Activated T-cell treated with anti-CD3 and anti-CD28 coated beads for 24 hours (primary cell): Measurements from ENCODE around the gene CEP128.

Experiments
- DNase-seq: peaks from one replicate; pipeline ENCODE4 v3.0.0-alpha.2; 2020; ENCODE audit warnings: low read depth

The CEP128 gene

DNA sequence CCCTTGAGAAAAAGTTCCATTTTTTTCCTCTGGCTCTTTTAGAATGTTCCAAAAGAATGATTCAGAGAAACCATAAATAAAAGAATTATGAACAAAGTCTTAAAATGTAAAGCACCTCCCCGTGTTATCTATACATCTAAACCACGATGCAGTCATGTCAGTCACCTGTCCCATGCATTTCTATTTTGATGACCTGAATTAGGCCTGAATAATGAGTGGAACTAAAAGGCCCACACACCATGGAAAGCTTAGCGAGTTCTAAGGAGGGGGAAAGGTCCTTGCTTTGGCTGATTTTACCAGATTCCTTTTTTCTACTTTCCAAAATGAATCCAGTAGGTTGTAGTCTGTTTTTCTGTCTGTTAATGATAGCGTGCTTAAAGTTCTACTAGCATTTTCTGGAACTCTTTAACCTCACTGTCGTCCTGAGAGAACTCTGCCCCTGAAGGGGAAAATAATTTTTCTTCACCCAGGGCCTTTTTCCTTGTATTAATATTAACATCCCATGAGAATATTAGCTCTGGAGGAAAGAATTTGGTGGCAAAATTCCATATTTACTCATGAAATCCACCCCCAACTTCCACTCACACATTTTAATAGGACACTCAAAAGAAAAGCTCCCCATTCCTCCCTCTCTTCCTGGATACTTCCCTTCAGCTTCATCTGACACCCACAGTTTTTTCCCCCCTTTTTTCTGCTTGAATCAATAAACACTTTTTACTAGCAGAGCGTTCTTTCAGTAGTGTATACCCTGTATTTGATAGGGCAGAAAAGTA, 464.0 kb downstream of the CEP128 start:
- DNase-seq = no peak

DNA sequence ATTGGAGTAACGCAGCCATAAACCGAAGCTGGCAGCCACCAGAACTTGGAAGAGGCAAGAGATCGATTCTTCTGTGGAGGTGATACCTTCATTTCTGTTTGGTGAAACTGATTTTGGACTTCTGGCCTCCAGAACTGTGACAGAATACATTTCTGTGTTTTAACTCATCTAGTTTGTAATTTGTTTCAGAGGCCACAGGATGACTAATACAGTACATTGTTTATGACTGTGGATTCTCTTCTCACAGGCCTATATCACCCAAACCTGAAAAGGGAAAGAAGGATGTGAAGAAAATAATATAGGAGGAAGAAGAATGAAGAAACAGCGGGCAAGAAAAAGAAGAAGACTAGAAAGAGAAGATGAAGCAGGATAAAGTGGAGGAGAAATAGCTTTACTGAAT, 466.5 kb downstream of the CEP128 start:
- no peak for DNase-seq

DNA sequence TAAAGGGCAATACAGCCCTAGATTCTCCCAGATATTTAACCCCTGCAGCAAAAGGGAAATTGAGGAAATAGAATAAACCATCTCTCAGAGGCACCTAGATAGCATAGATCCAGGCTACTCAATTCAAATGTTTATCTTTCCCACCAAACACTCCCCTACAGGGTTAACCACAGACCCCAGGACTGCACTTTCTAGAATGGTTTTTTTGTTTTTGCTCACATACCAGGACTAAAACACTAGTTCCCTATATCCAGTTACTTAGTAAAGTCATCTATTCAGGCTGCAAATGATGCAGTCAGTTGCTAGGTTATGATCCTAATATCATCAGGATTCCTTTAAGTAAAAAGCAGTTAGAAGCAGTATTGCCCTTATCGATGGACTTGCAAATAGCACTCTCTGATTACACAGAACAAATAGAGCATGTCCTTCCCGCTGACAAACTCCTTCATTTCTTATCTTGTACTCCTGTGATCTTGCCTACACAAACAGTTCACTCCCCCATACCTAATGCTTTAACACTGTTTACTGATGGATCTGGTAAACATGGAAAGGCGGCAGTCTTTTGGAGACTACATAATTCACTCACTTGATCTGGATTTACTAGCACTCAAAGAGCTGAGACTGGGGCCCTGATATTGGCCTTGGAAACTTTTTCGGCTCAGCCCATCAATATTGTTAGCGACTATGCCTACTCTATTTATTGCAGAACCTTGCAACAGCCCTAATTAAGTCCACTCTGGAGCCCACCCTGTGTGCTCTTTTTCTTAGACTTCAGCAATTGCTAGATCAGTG, 473.0 kb downstream of the CEP128 start:
- DNase-seq = no peak

- no peak for DNase-seq
Measured at GRCh38 chr14:80465546-80466220, 475.9 kb downstream of the CEP128 start.

DNA sequence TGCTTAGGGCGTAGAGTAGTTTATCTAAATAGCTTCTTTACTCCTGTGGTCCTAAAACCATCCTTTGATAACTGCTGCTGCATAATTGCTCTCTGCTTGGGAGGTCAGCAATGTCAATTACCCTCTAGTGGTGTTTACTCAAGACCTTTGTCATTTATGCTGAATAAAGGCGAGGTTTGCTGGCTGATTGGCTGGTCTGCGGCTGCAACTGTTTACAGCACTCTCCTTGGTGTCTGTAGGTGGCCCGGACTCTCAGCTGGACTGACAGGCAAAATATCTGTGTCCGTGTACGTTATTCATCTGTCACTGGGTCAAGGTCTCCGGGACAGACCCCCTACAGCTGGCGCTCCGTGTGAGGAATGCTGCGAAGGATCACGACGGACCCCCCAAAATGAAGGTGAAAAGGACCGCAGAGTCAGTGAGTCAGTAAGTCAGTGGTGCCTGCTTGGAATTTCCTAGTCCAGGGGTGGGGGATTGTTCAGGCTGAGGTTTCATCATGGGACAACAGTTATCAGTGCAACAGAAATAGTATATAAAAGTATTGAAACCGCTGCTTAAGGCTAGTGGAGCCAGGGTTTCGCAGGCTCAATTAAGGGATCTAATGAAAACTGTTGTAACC, 476.9 kb downstream of the CEP128 start:
- DNase-seq = no peak

GRCh38 chr14:80456209-80456608, 485.3 kb downstream of the CEP128 start:
- DNase-seq = no peak

GRCh38 chr14:80455031-80455430, 486.5 kb downstream of the CEP128 start:
- no peak for DNase-seq

DNA sequence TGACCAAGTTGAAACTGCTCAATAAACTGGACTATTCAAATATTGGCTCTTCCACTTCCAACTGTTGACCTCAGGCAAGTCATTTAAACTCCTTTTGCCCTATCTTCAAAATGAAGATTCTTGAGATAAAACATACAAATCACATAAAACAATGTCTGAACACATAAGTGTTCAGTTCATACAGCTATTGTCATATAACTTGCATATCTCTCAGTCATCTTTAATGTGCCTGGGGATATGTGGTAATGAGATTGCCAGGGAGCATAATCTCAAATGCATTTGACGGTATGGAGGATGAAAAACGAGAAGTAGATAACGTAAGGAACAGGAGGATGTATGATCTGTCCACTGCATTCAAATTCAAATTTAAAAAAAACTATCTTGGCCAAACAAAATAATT, 493.3 kb downstream of the CEP128 start:
- DNase-seq = no peak

DNA sequence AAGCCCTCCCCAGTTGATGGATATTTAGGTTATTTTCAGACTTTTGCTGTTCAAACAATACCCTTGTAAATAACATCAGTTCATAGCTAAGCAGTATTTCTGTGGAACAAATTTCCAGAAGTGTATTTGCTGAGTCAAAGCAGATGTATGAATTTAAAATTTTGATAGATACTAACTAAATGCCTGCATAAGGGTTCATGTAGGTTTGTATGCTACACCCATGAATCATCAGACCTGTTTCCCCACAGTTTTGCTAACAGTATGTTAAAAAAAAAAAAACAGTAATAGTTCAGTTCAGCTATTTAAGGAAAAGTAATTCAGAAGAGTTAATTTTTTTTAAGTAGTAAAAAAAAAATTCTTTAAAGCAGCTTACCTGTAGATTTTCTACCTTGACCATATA, 494.1 kb downstream of the CEP128 start:
- no peak for DNase-seq
